ENCODE measurements around the gene ACSL6. TPM values are rescaled to one million over a fixed set of nuclear protein-coding genes. Genes with fewer than 3 reads are reported as not detected.

ACSL6 gene
- polyA plus RNA-seq, 1 experiment: not detected

GRCh38 chr5:131999041-131999440 is 12.4 kb downstream of the ACSL6 start:
- TF ChIP-seq CTCF (IDR thresholded peaks at IDR 0.05; ENCODE audit: insufficient read depth, low read depth, low read length): no peak
- no peak for DNase-seq (ENCODE audit: low read depth)
- H3K4me3 ChIP-seq (ENCODE audit: low read depth, low read length): no peak overlapping the region
- CTCF ChIA-PET: interaction anchor here (0.5 to 1.1 kb wide), 3 partner anchors 9 to 15 kb away, joined by 3 to 13 read pairs (median 3); no protein-coding TSS in a partner anchor
- POLR2A ChIA-PET: no interaction called here
- no peaks in the 10 kb centered on the region for H3K36me3 ChIP-seq (ENCODE audit: control insufficient read depth, insufficient read depth, low read length)
- no peaks in the 10 kb centered on the region for H3K27me3 ChIP-seq (ENCODE audit: control insufficient read depth, insufficient read depth, low read length)

- TF ChIP-seq CTCF (IDR thresholded peaks at IDR 0.05; ENCODE audit: insufficient read depth, low read depth, low read length): no peak
- no peak for DNase-seq (ENCODE audit: low read depth)
- CTCF ChIA-PET: interaction anchor here (0.9 to 1.1 kb wide), 2 partner anchors 9 to 11 kb away, joined by 3 to 13 read pairs; no protein-coding TSS in a partner anchor
- POLR2A ChIA-PET: no interaction called here
- no peak overlapping the region for H3K4me3 ChIP-seq (ENCODE audit: low read depth, low read length)
- H3K36me3 ChIP-seq (ENCODE audit: control insufficient read depth, insufficient read depth, low read length): no peaks in the 10 kb centered on the region
- H3K27me3 ChIP-seq (ENCODE audit: control insufficient read depth, insufficient read depth, low read length): peaks cover 1% of the 10 kb centered on the region; the same call in 1 of the 2 replicates
Measured at GRCh38 chr5:131998431-131999040, 12.9 kb downstream of the ACSL6 start.

- ChIA-PET POLR2A (no interaction called here), CTCF (interaction anchor here (0.7 kb wide), 1 partner anchor 9 kb away, joined by 3 read pairs; no protein-coding TSS in a partner anchor)
- Histone ChIP-seq H3K27me3 (ENCODE audit: control insufficient read depth, insufficient read depth, low read length) (peaks cover 3% of the 10 kb centered on the region; the same call in 1 of the 2 replicates), H3K4me3 (ENCODE audit: low read depth, low read length) (no peak overlapping the region), H3K36me3 (ENCODE audit: control insufficient read depth, insufficient read depth, low read length) (no peaks in the 10 kb centered on the region)
- no peak for TF ChIP-seq CTCF (IDR thresholded peaks at IDR 0.05; ENCODE audit: insufficient read depth, low read depth, low read length)
- DNase-seq (ENCODE audit: low read depth): no peak
Measured at GRCh38 chr5:131997727-131998117, 13.7 kb downstream of the ACSL6 start.

- no peak for TF ChIP-seq CTCF (IDR thresholded peaks at IDR 0.05; ENCODE audit: insufficient read depth, low read depth, low read length)
- no peak overlapping the region for H3K4me3 ChIP-seq (ENCODE audit: low read depth, low read length)
- no peaks in the 10 kb centered on the region for H3K36me3 ChIP-seq (ENCODE audit: control insufficient read depth, insufficient read depth, low read length)
- CTCF ChIA-PET: interaction anchor here (0.7 to 1.6 kb wide), 2 partner anchors 9 to 11 kb away, joined by 3 to 7 read pairs; no protein-coding TSS in a partner anchor
- DNase-seq (ENCODE audit: low read depth): no peak
- POLR2A ChIA-PET: no interaction called here
- H3K27me3 ChIP-seq (ENCODE audit: control insufficient read depth, insufficient read depth, low read length): peaks cover 3% of the 10 kb centered on the region; the same call in 1 of the 2 replicates
Measured at GRCh38 chr5:131997026-131997726, 14.3 kb downstream of the ACSL6 start.

All from BJ (cell line).